Dendritic cell treated with granulocyte-macrophage colony-stimulating factor and Interleukin-4, amounts not matched to agents 40 ng/mL and 50 ng/mL, for 4 days (primary cell): ENCODE results near the gene HS3ST1.
"Not testable (repeated sequence)": the region's sequence is repeated elsewhere in the genome, so short reads cannot be mapped to it uniquely, and the experiment has no call there.

ENCODE experiments used
- H3K27ac Mint-ChIP-seq: one replicate; pipeline ENCODE4 v1.8.0; 2022; ENCODE audit warnings: mild to moderate bottlenecking, mixed read lengths
- H3K27me3 Mint-ChIP-seq: one replicate; pipeline ENCODE4 v1.8.0; 2022; ENCODE audit warnings: mild to moderate bottlenecking, mixed read lengths
- H3K36me3 Mint-ChIP-seq: one replicate; pipeline ENCODE4 v1.8.0; 2022; ENCODE audit warnings: low read depth, mixed read lengths
- H3K4me1 Mint-ChIP-seq: one replicate; pipeline ENCODE4 v1.8.0; 2022; ENCODE audit warnings: low read depth, mixed read lengths
- H3K4me3 Mint-ChIP-seq: one replicate; pipeline ENCODE4 v1.8.0; 2022; ENCODE audit warnings: mild to moderate bottlenecking, moderate library complexity, mixed read lengths
- H3K9me3 Mint-ChIP-seq: one replicate; pipeline ENCODE4 v1.8.0; 2022; ENCODE audit warnings: mixed read lengths
- intact Hi-C: fragments of 100-400 bp; cut with micrococcal nuclease; formaldehyde crosslinking; loops from one replicate; pipeline ENCODE4 v1.15.0; 2022

Gene HS3ST1

GRCh38 chr4:11408233-11408967, 20.3 kb downstream of the HS3ST1 start:
- H3K4me3 Mint-ChIP-seq = no peak overlapping the region
- H3K36me3 Mint-ChIP-seq = peaks cover 16% of the 10 kb centered on the region
- intact Hi-C loops = no loop called here
- no peak overlapping the region for H3K27ac Mint-ChIP-seq
- H3K27me3 Mint-ChIP-seq = no peaks in the 10 kb centered on the region
- H3K9me3 Mint-ChIP-seq = no peaks in the 10 kb centered on the region
- H3K4me1 Mint-ChIP-seq = no peaks in the 10 kb centered on the region

- no peak overlapping the region for H3K27ac Mint-ChIP-seq
- peaks cover 16% of the 10 kb centered on the region for H3K36me3 Mint-ChIP-seq
- H3K9me3 Mint-ChIP-seq = no peaks in the 10 kb centered on the region
- H3K4me1 Mint-ChIP-seq = no peaks in the 10 kb centered on the region
- intact Hi-C loops = no loop called here
- H3K27me3 Mint-ChIP-seq = no peaks in the 10 kb centered on the region
- no peak overlapping the region for H3K4me3 Mint-ChIP-seq
Measured at GRCh38 chr4:11407551-11407950, 21.1 kb downstream of the HS3ST1 start.

GRCh38 chr4:11404431-11404830, 24.3 kb downstream of the HS3ST1 start:
- Mint-ChIP-seq H3K9me3 (peaks cover 8% of the 10 kb centered on the region), H3K4me3 (no peak overlapping the region), H3K27ac (no peak overlapping the region), H3K4me1 (no peaks in the 10 kb centered on the region), H3K27me3 (no peaks in the 10 kb centered on the region), H3K36me3 (peaks cover 21% of the 10 kb centered on the region)
- intact Hi-C loops = no loop called here

GRCh38 chr4:11402192-11402591, 26.5 kb downstream of the HS3ST1 start:
- Mint-ChIP-seq H3K27me3 (no peaks in the 10 kb centered on the region), H3K4me1 (peaks cover 6% of the 10 kb centered on the region), H3K9me3 (peaks cover 13% of the 10 kb centered on the region), H3K36me3 (peaks cover 27% of the 10 kb centered on the region), H3K4me3 (no peak overlapping the region), H3K27ac (no peak overlapping the region)
- intact Hi-C loops = no loop called here

- Mint-ChIP-seq H3K9me3 (peaks cover 13% of the 10 kb centered on the region), H3K4me3 (no peak overlapping the region), H3K27me3 (no peaks in the 10 kb centered on the region), H3K4me1 (peaks cover 6% of the 10 kb centered on the region), H3K27ac (no peak overlapping the region), H3K36me3 (peaks cover 27% of the 10 kb centered on the region)
- intact Hi-C loops = no loop called here
Measured at GRCh38 chr4:11399461-11399971, 29.2 kb downstream of the HS3ST1 start.

- Mint-ChIP-seq H3K36me3 (peaks cover 27% of the 10 kb centered on the region), H3K9me3 (peaks cover 13% of the 10 kb centered on the region), H3K4me3 (no peak overlapping the region), H3K4me1 (peaks cover 6% of the 10 kb centered on the region), H3K27me3 (no peaks in the 10 kb centered on the region), H3K27ac (no peak overlapping the region)
- intact Hi-C loops = no loop called here
Measured at GRCh38 chr4:11397819-11398610, 30.7 kb downstream of the HS3ST1 start.

- Mint-ChIP-seq H3K9me3 (peaks cover 13% of the 10 kb centered on the region), H3K27me3 (no peaks in the 10 kb centered on the region), H3K36me3 (peaks cover 27% of the 10 kb centered on the region), H3K4me3 (no peak overlapping the region), H3K4me1 (peaks cover 6% of the 10 kb centered on the region), H3K27ac (no peak overlapping the region)
- intact Hi-C loops = no loop called here
Measured at GRCh38 chr4:11397146-11397545, 31.5 kb downstream of the HS3ST1 start.

GRCh38 chr4:11393551-11393950, 35.1 kb downstream of the HS3ST1 start:
- intact Hi-C loops = no loop called here
- Mint-ChIP-seq H3K27me3 (no peaks in the 10 kb centered on the region), H3K4me1 (peaks cover 6% of the 10 kb centered on the region), H3K4me3 (no peak overlapping the region), H3K9me3 (no peaks in the 10 kb centered on the region), H3K36me3 (peaks cover 5% of the 10 kb centered on the region), H3K27ac (no peak overlapping the region)

- H3K36me3 Mint-ChIP-seq, H3K4me3 Mint-ChIP-seq, H3K27ac Mint-ChIP-seq, intact Hi-C loops, H3K4me1 Mint-ChIP-seq, H3K27me3 Mint-ChIP-seq: not testable (repeated sequence)
- peaks cover 27% of the 10 kb centered on the region for H3K9me3 Mint-ChIP-seq
Measured at GRCh38 chr4:11384072-11384471, 44.6 kb downstream of the HS3ST1 start.

- H3K27me3 Mint-ChIP-seq = no peaks in the 10 kb centered on the region
- H3K4me3 Mint-ChIP-seq = no peak overlapping the region
- no peaks in the 10 kb centered on the region for H3K4me1 Mint-ChIP-seq
- intact Hi-C loops = no loop called here
- no peak overlapping the region for H3K27ac Mint-ChIP-seq
- H3K9me3 Mint-ChIP-seq = peaks cover 5% of the 10 kb centered on the region
- H3K36me3 Mint-ChIP-seq = no peaks in the 10 kb centered on the region
Measured at GRCh38 chr4:11376571-11376970, 52.1 kb downstream of the HS3ST1 start.

- no peaks in the 10 kb centered on the region for H3K36me3 Mint-ChIP-seq
- H3K9me3 Mint-ChIP-seq = peaks cover 8% of the 10 kb centered on the region
- H3K27ac Mint-ChIP-seq = no peak overlapping the region
- no peak overlapping the region for H3K4me3 Mint-ChIP-seq
- no peaks in the 10 kb centered on the region for H3K27me3 Mint-ChIP-seq
- intact Hi-C loops = no loop called here
- no peaks in the 10 kb centered on the region for H3K4me1 Mint-ChIP-seq
Measured at GRCh38 chr4:11376146-11376545, 52.5 kb downstream of the HS3ST1 start.

GRCh38 chr4:11368701-11369115, 60.0 kb downstream of the HS3ST1 start:
- Mint-ChIP-seq H3K27me3 (peaks cover 17% of the 10 kb centered on the region), H3K27ac (peak overlapping the region; percentile 71)

GRCh38 chr4:11367371-11367770, 61.3 kb downstream of the HS3ST1 start:
- Mint-ChIP-seq H3K9me3 (peaks cover 17% of the 10 kb centered on the region), H3K27ac (no peak overlapping the region), H3K27me3 (peaks cover 17% of the 10 kb centered on the region), H3K36me3 (no peaks in the 10 kb centered on the region), H3K4me3 (no peak overlapping the region), H3K4me1 (peaks cover 7% of the 10 kb centered on the region)
- intact Hi-C loops = no loop called here

More at GRCh38 chr4:11368701-11369115, 60.0 kb downstream of the HS3ST1 start:
- intact Hi-C loops = no loop called here
- Mint-ChIP-seq H3K9me3 (peaks cover 17% of the 10 kb centered on the region), H3K4me3 (peak overlapping the region; percentile 63), H3K4me1 (peaks cover 7% of the 10 kb centered on the region), H3K36me3 (no peaks in the 10 kb centered on the region)

- H3K27me3 Mint-ChIP-seq = peaks cover 17% of the 10 kb centered on the region
Measured at GRCh38 chr4:11366859-11367258, 61.8 kb downstream of the HS3ST1 start.

More at GRCh38 chr4:11366859-11367258, 61.8 kb downstream of the HS3ST1 start:
- Mint-ChIP-seq H3K27ac (no peak overlapping the region), H3K9me3 (peaks cover 14% of the 10 kb centered on the region), H3K36me3 (no peaks in the 10 kb centered on the region), H3K4me1 (peaks cover 7% of the 10 kb centered on the region), H3K4me3 (no peak overlapping the region)
- intact Hi-C loops = no loop called here
